Epithelial cell of proximal tubule (primary cell): ENCODE results near the gene NOTCH3. TPM values are rescaled to one million over a fixed set of nuclear protein-coding genes. Genes with fewer than 3 reads are reported as not detected.

Experiments used
- DNase-seq: peaks from one replicate; pipeline ENCODE4 v3.0.0-alpha.2; 2011; ENCODE audit warnings: low read depth
- H3K4me3 ChIP-seq: 2 replicates; pipeline ENCODE4 v1.5.1; 2011; ENCODE audit warnings: low read depth, mild to moderate bottlenecking, low read length
- CTCF ChIP-seq: conservative IDR thresholded peaks from 2 replicates; pipeline ENCODE4 v1.5.1; 2012; ENCODE audit warnings: low read depth, mild to moderate bottlenecking, low read length
- total RNA-seq: library from RNA; depleted of rRNA; stranded (reverse); fragments of >200 nt; gene quantifications from 2 replicates; pipeline ENCODE4 v1.2.3, GENCODE V29; 2015

NOTCH3 gene
- total RNA-seq, 1 donor from 2014 or later: 19.6 TPM

- DNase-seq: no peak
- TF ChIP-seq CTCF: peak; percentile 49
- H3K4me3 ChIP-seq: no peak overlapping the region
These were observed 39.5 kb downstream of the NOTCH3 start for GRCh38 chr19:15161028-15161984.

DNA sequence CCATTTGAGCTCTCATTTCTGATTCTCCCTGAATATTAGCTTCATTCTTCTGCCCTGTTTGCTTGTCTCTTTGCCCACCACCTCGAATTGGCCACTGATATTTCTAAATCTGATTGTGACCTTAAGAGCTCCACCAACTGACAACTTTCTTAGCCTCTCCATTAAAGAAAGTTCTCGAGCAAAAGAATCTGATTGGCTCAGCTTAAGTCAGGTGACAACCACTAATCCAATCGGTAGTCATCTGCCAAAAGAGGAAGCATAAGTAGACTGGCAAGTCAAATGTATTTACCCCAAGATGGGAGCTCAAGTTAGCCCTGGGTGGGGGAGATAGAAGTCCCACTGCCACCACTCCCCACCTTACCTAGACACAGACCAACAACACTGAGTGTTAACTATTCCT, 41.5 kb downstream of the NOTCH3 start:
- DNase-seq: no peak
- no peak for TF ChIP-seq CTCF
- no peak overlapping the region for H3K4me3 ChIP-seq

DNA sequence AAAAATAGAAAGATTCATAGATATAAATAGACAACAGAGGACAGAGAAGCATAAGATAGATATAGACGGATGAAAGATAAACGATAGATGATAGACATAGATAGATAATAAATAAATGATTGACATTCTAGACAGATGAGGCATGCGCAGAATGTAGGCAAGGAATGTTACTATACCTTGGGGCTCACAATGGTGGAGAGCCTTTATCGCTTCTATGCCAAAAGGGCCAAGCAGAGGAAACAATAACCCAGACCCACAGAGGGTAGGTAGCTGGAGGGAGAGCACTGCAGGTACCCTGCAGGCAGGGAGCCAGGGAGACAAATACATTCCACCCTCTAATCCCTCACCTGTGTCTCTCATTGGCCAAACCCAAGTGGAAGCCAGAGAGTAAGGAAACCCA, 44.4 kb downstream of the NOTCH3 start:
- no peak for TF ChIP-seq CTCF
- no peak for DNase-seq
- no peak overlapping the region for H3K4me3 ChIP-seq

DNA sequence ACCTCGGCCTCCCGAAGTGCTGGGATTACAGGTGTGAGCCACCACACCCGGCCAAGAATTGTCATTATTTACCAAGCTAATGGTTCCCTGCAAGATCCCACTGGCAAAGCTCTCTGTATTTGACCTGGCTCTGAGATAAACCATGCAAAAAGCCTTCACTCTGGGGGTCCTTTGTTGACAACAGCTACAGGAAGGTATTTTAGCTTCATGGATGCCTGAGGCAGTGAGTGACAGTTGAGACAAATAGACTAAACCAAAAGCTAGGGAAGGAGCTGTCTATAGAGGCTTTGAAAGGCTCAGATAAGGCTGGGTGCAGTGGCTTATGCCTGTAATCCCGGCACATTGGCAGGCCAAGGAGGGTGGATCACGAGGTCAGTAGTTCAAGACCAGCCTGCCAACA, 45.5 kb downstream of the NOTCH3 start:
- no peak overlapping the region for H3K4me3 ChIP-seq
- no peak for DNase-seq
- no peak for TF ChIP-seq CTCF

DNA sequence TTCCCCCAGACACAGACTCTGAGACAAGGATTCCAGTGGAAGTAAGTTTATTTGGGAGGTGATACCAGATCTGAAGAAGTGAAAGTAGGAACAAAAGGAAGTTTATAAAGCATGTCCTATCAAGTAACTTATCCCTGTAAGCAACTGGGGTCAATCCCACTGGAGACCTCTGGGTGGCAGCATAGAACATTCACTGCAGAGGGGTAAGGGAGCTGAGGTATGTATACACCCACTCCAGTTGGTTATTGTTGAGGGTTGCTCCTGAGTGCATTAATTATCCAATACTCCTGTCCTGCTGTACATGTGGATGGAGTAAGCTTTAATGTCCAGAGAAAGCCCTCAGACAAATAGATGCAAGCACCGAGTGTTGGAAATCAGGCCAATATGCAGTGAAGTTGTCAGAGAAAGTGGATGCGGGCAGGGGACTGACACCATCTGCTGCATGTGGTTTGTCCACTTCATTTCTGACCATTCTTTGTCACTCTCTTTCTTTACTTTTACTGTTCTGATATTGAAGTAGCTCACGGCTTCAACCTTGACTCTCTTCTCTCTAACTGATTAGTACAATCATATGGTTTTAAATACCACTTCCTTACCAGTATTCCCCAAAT, 46.7 kb downstream of the NOTCH3 start:
- H3K4me3 ChIP-seq: no peak overlapping the region
- DNase-seq: no peak
- peak; percentile 71 for TF ChIP-seq CTCF

- no peak overlapping the region for H3K4me3 ChIP-seq
- no peak for TF ChIP-seq CTCF
These were observed 51.1 kb downstream of the NOTCH3 start for GRCh38 chr19:15149737-15150136.

More at GRCh38 chr19:15149737-15150136, 51.1 kb downstream of the NOTCH3 start:
- DNase-seq: no peak
